ENCODE measurements around the gene CALD1. TPM values are rescaled to one million over a fixed set of nuclear protein-coding genes. Genes with fewer than 3 reads are reported as not detected.

The CALD1 gene
- total RNA-seq, 1 donor from 2014 or later: 237 TPM

DNA sequence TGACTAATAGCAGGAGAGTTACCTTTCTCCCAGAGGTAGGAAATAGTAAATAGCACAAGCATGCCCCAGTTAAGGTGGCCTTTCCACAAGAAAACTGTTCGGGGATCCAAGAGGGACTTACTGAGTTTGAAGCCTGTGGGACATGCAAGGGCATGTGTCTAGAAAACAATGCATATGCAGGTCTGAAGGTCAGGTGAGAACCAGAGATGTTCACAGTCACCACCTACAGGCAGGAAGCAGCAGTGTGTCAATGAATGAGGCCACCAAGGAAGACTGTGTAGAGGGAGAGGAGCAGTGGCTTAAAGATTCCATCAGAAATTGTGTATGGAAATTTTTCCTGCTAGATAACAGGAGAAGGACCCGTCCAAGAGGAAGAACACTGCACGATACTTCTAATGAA is 66.0 kb downstream of the CALD1 start:
- no peak for DNase-seq (ENCODE audit: low spot score)
- intact Hi-C loops (cut with DNase I): no loop called here

DNA sequence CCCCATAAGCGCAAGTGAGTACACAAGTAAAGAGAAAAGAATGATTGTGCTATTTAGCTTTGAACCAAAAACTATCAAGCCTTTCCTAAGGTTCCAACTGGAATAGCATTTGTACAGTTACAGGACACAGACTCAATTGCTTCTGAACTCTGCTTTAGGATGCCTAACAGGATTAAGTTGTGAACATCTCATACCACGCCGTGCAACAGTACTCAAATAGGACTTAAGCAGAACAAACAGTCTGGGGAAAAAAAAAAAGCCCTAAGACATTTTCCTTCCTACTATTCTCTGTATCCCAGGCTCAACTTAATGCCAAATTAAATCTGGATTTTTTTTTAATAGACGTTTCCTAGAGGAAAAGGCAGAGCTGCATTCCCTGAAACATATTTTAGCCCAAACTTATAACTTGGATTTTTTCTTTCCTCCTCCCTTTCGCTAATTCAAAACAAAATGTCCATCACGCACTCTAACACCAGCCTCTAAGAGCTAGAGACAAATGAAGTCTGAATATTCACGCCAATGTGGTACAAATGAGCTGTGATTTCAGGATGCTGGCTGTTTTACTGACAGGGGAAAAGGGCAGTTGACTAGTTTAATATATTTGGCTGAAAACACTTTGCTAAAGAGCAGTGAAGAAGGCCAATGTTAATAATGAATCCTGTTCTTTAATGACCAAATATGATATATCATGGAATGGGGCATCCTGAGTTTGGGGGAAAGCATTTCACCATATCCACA is 68.6 kb downstream of the CALD1 start:
- intact Hi-C loops (cut with DNase I): no loop called here
- DNase-seq (ENCODE audit: low spot score): no peak

DNA sequence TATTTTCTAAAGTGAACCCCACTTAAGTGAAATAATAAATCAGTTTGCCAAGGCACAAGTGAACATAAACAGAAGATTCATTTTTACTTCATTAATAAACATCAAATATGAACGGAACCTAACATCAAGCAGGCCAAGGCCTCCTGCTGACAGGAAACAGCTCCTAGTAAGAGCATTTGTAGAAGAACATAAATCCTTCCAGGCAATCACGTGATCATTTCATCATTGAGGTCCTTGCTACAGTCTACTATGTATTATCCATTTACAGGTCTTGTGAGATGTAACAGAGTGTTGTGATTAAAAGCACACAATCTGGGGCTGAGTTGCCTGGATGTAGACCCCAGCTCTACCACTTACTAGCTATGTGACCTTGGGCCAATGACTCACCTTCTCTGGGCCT is 70.6 kb downstream of the CALD1 start:
- no peak for DNase-seq (ENCODE audit: low spot score)
- intact Hi-C loops (cut with DNase I): no loop called here

DNA sequence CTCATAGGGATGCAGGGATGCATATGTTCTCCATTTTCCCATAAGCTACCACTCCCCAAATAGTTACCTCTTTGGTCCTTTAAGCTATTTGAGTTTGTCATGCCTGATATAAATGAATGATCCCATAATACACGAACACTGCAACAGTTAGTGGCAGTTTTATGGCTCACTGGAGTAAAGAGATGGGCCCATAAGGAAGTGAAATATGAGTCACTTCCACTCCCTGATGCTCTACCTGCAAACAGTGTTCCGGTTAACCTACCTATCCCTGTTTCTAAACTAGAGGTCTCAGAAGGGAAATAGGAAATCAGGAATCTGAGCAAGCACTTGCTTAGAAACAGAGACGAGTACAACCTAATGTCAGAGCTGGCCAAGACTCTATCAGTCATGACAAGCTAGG is 71.7 kb downstream of the CALD1 start:
- intact Hi-C loops (cut with DNase I): no loop called here
- no peak for DNase-seq (ENCODE audit: low spot score)

DNA sequence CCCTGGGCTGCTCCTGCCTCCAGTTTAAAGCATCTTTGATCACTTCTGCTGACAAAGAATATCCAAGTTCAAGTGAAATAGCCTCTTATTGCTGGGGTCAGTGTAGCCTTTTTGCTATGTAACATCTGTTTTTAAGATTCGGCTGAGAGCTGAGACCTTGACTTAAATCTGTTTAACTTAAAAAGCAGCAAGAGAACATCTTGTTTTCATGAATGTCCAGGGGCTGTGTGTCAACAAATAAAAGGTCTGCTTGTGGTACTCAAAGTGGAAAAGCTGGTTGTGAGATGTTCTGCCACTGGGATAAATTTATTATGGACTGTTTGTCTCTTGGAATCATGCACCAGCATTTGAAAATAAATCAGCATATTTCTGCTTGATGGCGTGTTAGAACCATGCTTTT is 73.2 kb downstream of the CALD1 start:
- DNase-seq (ENCODE audit: low spot score): no peak
- intact Hi-C loops (cut with DNase I): loop anchor here (1.0 kb wide), 1 partner anchor 25 kb away; no protein-coding TSS in a partner anchor

DNA sequence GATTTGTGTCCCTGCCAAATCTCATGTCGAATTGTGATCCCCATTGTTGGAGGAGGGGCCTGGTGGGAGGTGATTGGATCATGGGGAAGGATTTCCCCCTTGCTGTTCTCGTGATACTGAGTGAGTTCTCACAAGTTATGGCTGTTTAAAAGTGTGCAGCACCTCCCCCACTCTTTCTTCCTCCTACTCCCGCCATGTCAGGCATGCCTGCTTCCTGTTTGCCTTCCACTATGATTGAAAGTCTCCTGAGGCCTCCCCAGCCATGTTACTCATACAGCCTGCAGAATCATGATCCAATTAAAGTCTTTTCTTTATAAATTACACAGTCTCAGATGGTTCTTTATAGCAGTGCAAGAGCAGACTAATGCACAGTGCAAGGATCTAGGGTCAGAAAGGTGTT is 75.4 kb downstream of the CALD1 start:
- intact Hi-C loops (cut with DNase I): no loop called here
- DNase-seq (ENCODE audit: low spot score): no peak

DNA sequence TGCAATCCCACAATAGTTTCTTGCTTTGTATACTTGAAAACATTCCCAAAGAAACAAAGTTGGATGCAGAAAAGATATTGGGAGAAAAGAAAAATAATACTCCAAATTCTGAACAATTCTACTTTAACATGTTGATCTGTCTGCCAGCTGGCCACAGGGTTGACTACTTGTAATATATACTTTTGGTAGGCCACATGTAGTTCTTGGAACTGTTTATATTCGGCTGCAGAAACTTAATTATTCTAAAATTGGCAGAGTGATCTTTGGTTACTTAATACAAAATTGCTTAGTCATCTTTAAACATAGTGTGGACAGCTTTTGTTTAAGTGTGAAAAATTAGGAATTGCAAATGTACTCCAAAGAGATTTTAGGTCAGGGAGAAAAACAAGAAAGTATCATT is 76.0 kb downstream of the CALD1 start:
- intact Hi-C loops (cut with DNase I): no loop called here
- no peak for DNase-seq (ENCODE audit: low spot score)

DNA sequence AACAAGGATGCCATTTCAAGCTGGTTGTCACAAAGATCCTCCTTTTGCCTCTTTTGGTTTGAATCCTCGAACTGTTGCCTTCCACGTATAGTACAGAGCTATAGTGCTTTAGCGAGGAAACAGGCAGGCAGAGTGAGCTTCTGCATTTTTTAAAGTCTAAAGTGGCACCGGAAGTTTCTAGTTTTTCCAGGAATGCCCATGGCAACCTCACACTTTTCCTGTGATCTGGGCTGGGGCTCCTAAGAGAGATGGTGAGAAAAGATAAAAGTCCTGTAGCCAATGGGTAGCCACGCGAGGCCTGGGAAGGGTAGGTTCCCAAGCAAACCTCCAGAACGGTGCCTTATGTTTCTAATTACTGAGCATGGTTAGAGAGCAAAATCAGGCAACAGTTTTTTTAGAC is 76.7 kb downstream of the CALD1 start:
- no peak for DNase-seq (ENCODE audit: low spot score)
- intact Hi-C loops (cut with DNase I): no loop called here

DNA sequence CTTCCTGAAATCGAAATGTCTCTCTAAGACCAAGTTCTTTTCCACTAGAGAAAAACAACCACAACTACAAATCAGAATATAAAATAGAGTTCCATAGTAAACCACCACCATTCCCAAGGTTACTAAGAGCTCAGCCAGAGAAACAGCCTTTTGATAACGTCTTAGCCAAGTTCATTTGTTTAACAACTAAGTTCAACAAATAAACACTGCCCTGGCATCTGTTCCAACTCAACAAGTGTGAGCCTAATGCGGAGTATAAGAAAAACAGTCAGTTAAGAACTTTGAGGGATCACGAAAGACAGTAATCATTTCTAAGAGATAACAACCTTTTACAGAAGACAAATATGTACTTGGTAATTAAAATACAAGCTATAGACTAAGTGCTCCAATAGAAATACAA is 77.3 kb downstream of the CALD1 start:
- intact Hi-C loops (cut with DNase I): no loop called here
- no peak for DNase-seq (ENCODE audit: low spot score)

DNA sequence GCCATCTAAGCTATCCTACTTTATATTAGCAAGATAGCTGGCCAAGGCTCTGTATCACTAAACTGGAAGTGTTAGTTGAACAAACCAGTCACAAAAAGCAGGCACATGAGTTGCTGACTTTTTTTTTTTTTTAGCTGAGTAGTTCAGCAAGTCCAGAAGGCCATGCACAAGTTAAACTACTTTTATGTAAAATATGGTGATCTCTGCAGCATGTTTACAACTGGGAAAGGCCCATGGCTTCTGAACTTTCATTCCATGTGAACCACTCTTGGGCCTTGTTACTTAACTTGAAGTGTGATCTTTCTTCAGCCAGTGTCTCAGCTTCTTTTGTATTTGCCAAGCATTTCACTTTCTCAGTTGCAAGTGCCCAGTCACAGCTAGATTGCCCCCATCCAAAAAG is 78.5 kb downstream of the CALD1 start:
- no peak for DNase-seq (ENCODE audit: low spot score)
- intact Hi-C loops (cut with DNase I): no loop called here

DNA sequence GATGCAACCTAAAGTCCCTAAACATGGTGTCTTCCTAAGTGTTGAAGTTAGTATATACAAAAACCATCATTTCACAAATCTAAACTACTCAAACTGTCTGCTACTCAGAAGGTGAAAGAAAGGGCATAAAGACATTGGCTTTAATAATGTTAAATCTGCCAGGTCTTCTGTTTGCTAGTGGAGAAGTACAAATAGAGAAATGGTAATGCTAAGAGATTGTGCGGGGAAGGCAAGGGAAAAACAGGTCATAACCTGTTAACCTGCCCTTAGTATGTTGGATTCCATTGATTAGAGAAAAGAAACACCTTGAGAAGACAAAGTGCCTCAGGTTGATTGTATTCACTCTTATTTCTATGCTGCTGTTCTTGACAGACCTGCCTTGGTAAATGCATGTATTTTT is 80.3 kb downstream of the CALD1 start:
- intact Hi-C loops (cut with DNase I): no loop called here
- DNase-seq (ENCODE audit: low spot score): no peak

DNA sequence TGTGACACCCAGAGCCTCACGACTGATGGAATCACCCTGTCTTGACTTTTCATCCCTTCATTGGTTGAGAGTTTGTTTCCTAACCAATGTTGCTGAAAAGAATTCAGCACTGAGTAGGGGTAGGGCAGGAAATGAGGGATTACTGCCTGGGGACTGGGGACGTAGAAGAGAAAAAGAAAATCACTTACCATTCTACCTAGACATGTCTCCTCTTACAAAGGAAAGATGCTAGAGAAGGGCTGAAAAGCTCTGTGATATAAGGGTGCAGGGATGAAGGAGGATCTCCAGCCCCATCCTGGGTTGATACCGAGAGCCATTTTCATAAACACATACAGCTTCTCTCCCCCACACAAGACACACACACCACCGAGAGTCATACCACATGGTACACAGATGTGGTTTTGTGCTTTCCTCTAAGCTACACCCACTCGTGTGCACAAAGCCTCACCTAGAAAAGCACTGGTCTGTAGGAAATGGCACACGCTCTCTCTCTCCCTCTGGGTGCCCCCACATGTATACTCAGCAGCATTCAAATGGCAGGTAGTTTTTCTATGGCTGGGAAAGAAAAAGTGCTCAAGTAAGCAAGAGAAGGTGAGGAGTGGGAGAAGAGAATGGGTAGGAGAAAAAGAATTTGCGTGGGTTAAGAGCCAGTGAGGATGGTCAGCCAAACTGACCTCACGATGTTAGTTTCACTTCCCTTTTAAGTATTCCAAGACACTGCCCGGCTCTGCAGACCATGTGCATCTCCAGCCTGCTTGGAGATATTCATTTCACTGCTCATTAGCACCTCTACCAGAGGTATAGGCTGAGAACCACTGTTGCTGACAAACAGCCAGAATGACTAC is 85.8 kb downstream of the CALD1 start:
- no peak for DNase-seq (ENCODE audit: low spot score)
- intact Hi-C loops (cut with DNase I): no loop called here

DNA sequence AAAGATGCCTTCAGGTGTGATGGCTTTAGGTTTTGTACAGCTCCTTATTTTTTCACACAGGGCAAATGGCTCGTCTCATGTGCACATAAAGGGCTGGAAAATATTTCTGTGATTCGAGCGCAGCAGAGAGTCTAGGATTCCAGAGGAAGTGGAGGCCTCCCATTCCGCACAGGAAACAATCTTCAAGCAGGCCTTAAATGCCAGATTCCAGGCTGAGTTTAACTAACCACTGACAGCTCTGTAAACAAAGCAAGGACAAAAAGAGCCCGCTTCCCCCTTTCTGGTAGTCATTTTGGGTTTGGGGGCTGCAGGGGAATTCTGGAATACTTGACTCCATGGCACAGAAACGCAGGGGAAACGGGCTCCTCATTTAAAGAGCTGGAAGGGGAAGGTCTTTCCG is 87.2 kb downstream of the CALD1 start:
- intact Hi-C loops (cut with DNase I): no loop called here
- DNase-seq (ENCODE audit: low spot score): no peak

DNA sequence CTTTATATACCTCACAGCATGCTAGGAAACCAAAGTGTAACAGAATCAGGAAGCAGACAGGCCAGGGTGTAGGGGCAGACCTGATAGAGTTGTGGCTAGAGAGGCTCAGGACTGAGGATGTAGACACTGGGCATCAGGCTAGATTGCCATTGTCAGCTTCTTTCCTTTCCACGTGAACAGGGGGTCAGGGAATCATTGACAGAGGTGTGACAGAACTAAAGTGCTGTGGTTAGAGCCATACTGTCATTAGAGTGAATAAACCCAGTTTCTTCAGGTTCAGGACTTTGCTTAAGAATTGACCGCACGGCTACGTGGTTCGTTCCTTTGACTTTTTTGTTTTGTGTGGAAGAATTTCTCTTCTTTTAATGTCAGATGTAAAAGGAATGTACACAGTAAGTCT is 90.7 kb downstream of the CALD1 start:
- intact Hi-C loops (cut with DNase I): no loop called here
- DNase-seq (ENCODE audit: low spot score): no peak

DNA sequence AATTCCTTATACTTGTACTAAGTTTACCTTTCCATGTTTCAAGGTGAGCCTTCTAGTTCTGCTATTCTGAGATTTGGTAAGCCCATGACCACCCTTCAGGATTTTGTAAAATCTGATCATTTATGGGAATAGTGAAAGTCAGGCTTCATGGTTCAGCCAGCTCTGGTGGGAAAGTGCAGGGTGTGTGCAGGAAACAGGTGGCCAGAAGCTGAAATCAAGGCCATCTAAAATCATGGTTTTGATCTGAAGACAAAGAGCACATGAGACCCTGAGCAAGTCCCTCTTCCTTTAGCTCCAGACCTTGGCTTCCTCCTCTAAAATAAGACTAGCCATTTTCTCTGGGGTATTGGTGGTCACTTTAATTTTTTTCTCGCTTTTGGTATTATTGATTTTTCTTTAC is 91.3 kb downstream of the CALD1 start:
- no peak for DNase-seq (ENCODE audit: low spot score)
- intact Hi-C loops (cut with DNase I): no loop called here

DNA sequence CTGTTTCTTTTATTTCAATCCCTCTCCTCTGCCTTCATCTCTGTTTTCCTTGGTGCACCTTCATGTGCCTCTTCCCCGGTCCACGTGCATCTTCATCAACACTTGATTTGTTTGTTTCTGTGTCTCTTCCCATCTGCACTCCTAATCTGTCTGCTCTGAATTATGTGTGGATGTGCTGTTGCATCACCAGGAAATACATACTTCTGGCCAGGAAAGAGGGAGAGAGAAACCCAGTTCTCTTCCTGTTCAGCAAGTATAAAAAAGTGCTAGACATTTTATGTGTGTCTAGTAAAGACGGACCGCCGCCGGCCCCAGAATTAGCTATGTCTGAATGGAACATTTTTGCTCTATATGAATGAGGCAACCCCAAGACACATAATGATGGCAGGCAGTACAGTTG is 93.8 kb downstream of the CALD1 start:
- intact Hi-C loops (cut with DNase I): no loop called here
- no peak for DNase-seq (ENCODE audit: low spot score)

DNA sequence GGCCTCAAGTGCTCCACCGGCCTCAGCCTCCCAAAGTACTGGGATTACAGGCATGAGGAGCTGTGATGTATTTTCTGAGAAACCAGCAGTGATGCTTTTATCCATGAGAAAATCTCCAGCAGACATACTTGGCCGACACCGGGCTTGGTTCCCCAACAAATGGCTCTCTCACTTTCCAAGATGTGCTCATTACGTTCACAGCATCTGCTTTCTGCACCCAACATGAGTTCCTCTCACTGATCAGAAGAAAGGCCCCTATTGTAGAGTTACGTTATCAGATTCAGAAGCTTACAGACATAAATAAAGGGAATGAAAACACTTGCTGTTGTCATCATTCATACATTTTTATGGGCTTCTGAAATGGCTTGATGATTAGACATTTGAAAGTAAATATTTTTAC is 95.0 kb downstream of the CALD1 start:
- intact Hi-C loops (cut with DNase I): no loop called here
- DNase-seq (ENCODE audit: low spot score): no peak

DNA sequence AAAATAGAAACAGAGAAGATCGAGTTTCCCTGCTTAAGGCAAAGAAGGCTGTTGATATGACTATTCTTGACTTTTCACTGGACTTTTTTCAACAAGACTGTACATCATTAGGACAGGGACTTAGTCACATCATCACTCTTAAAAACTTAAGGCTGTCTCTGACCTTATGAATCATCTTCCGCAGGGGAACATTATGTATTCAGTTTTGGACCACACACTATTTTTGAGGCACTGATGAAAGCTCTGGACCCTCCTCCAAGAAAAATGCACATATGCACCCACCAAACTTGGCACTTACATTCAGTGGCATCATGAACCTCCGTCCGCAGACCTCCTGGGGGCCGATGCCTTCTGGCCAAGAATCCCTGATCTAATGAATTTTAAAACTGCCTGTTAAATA is 96.4 kb downstream of the CALD1 start:
- DNase-seq (ENCODE audit: low spot score): no peak
- intact Hi-C loops (cut with DNase I): loop anchor here (5.0 kb wide), 1 partner anchor 184 kb away; no protein-coding TSS in a partner anchor

DNA sequence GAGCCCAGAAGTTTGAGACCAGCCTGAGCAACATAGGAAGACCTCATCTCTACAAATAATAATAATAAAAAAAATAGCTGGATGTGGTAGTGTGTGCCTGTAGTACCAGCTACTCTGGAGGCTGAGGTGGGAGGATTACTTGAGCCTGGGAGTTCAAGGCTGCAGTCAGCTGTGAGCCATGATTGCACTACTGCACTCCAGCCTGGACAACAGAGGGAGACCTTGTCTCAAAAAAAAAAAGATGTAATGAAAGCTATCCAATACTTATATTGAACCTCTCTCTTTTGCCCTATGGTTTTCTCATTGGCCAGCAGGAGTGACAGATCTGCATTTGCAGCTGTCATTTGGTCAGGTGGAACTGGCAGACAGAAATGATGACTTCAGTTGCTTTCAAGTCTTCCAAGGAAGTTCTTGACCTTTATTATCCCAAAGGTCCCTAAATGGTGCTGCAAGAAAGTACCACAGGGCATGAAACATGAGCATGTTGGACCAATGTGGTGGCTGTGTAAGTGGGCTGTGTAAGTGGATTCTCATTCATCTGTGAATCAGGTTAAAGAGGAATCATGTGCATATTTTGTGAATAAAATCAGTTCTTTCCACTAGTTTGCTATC is 99.4 kb downstream of the CALD1 start:
- intact Hi-C loops (cut with DNase I): loop anchor here (5.0 kb wide), 1 partner anchor 187 kb away; no protein-coding TSS in a partner anchor
- no peak for DNase-seq (ENCODE audit: low spot score)

DNA sequence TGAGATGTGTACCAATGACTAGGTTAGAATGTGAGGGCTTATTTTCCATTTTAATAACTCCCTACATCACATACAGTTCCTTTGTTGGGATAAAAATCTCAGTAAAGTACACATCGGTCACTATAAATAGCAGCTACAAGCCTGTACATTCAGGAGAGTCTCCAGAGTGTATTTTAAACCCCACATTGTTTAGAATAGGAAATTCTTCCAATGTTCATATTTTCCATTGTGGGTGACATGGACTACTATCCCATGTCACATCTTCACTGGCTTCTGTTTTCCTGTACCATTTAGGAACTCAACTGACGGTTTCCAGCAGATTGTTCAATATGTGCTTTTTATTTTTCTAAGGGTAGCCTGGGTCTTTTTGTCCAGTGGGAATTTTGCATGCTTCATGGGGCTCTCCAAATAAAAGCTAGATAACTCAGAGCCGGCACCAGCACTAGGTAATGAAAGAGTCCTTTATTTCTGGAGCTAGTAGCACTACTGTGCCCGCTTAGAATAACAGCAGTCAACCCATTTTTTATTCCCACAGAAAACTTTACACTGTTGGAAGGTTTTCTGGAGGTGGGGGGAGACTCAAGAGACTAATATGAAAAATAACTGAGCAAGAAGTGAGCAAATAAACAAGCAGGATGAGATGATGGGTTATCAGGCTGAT is 100.5 kb downstream of the CALD1 start:
- intact Hi-C loops (cut with DNase I): loop anchor here (5.0 kb wide), 1 partner anchor 188 kb away; no protein-coding TSS in a partner anchor
- DNase-seq (ENCODE audit: low spot score): no peak

Data from cardiac septum (tissue), 1 donor.